Measurements from ENCODE around the gene PLIN1. TPM values are rescaled to one million over a fixed set of nuclear protein-coding genes. Genes with fewer than 3 reads are reported as not detected.

Gene PLIN1, protein sequence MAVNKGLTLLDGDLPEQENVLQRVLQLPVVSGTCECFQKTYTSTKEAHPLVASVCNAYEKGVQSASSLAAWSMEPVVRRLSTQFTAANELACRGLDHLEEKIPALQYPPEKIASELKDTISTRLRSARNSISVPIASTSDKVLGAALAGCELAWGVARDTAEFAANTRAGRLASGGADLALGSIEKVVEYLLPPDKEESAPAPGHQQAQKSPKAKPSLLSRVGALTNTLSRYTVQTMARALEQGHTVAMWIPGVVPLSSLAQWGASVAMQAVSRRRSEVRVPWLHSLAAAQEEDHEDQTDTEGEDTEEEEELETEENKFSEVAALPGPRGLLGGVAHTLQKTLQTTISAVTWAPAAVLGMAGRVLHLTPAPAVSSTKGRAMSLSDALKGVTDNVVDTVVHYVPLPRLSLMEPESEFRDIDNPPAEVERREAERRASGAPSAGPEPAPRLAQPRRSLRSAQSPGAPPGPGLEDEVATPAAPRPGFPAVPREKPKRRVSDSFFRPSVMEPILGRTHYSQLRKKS
- total RNA-seq: 10 to 100 TPM in 3 of 4 donors, 1 to 10 TPM in 1; 5.9 to 30.9 (median 15.0) TPM

DNA sequence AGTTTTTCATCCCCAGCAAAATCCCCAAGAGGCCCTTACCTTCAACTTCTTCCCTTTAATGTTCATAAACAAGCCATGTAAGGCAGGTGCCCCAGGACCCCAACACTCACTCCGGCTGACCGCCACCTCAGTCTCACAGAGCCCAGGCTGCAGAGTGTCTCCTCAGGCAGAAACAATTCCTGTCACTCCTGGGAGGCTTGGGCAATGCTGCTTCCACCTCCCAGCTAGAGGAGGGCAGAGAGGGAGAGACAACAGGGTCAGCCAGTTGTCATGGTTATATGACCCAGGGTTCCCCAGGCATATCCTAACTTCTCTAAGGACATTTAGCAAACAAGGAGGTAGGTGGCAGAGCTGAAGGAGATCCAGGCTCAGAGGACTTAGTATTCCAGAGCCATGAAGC lies at the start of gene PLIN1:
Gene PLIN1 (minus strand): TSS at position 156 of the 400 bp plus-strand sequence. CDS start 1,878 bp downstream, outside the sequence.
- no peak within 1 kb of the TSS for H3K4me3 ChIP-seq (ENCODE audit: low read depth, poor library complexity, severe bottlenecking)
- intact Hi-C loops (cut with DNase I; ENCODE audit: low total_unique reads): no loop called here
- no peak for DNase-seq (ENCODE audit: low spot score in 2 of 2)
- TF ChIP-seq, protein P1, sequence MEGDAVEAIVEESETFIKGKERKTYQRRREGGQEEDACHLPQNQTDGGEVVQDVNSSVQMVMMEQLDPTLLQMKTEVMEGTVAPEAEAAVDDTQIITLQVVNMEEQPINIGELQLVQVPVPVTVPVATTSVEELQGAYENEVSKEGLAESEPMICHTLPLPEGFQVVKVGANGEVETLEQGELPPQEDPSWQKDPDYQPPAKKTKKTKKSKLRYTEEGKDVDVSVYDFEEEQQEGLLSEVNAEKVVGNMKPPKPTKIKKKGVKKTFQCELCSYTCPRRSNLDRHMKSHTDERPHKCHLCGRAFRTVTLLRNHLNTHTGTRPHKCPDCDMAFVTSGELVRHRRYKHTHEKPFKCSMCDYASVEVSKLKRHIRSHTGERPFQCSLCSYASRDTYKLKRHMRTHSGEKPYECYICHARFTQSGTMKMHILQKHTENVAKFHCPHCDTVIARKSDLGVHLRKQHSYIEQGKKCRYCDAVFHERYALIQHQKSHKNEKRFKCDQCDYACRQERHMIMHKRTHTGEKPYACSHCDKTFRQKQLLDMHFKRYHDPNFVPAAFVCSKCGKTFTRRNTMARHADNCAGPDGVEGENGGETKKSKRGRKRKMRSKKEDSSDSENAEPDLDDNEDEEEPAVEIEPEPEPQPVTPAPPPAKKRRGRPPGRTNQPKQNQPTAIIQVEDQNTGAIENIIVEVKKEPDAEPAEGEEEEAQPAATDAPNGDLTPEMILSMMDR (IDR thresholded peaks at IDR 0.05): no peak
- WGBS, 2 donors: 93% methylated on average over 2 of the region's 2 CpGs

DNA sequence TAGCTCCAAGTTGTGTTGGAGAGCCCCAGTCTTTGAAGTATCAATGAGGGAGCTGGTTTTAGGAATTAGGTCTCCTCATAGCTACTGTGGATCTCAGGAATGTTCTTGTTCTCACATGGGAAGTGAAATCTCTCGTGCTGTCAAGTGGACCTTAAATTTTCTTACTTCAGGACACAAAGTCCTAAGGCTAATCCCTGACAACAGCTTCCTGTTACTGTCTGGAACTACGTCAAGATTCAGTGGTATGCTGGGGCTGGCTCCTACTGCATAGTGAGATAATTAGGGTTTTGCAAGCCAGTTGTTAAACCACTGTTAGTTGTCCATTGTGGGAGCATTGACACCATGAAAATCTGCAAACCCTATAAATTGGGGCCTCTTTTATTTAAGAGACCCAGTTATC lies 49.1 kb upstream of the PLIN1 start:
- intact Hi-C loops (cut with DNase I; ENCODE audit: low total_unique reads): no loop called here
- H3K4me3 ChIP-seq (ENCODE audit: low read depth, poor library complexity, severe bottlenecking): no peak overlapping the region
- TF ChIP-seq, protein P1 (IDR thresholded peaks at IDR 0.05): no peak
- no peak for TF ChIP-seq POLR2A (IDR thresholded peaks at IDR 0.05)
- DNase-seq (ENCODE audit: low spot score in 2 of 2): no peak
- WGBS, 2 donors: 31 to 34% methylated on average over 2 of the region's 2 CpGs

DNA sequence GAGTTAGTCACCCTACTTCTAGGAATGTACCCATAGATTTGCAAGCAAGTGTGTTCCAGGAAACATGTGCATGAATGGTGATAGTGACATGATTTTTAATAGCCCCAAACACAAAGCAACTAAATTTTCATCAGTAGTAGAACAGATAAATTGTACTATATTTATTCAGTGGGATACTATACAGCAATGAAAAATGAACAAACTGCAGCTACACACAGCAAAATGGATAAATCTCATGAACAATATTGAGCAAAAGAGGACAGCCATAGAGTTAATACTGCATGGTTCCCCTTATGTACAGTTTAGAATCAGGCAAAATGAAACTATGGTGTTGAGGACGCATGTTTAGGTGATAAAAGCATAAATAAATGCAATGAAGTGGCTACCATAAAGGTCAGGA lies 45.9 kb upstream of the PLIN1 start:
- 92 to 100% methylated on average over 1 of the region's 1 CpG for WGBS, 2 donors

DNA sequence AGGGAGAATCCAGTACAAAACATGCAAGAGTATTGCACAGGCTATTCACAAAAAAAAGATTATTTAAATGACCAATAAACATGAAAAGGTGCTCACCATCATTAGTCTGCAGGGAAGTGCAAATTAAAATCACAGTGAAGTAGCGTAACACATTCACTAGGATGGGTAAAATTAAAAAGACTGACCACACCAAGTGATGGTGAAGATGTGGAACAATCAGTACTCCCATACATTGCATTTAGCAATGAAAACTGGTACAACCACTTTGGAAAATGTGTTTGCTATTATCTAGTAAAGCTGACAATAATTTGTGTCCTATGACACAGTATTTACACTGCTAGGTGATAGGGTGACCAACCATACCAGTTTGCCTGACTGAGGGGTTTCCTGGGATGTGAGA lies 45.5 kb upstream of the PLIN1 start:
- TF ChIP-seq POLR2A (IDR thresholded peaks at IDR 0.05): no peak
- TF ChIP-seq, protein P1 (IDR thresholded peaks at IDR 0.05): no peak
- no peak overlapping the region for H3K4me3 ChIP-seq (ENCODE audit: low read depth, poor library complexity, severe bottlenecking)
- intact Hi-C loops (cut with DNase I; ENCODE audit: low total_unique reads): no loop called here
- DNase-seq (ENCODE audit: low spot score in 2 of 2): no peak
- WGBS, 2 donors: 94% methylated on average over 1 of the region's 1 CpG

More for the DNA sequence above, 45.9 kb upstream of the PLIN1 start:
- TF ChIP-seq, protein P1 (IDR thresholded peaks at IDR 0.05): no peak
- TF ChIP-seq POLR2A (IDR thresholded peaks at IDR 0.05): no peak
- DNase-seq (ENCODE audit: low spot score in 2 of 2): no peak
- no peak overlapping the region for H3K4me3 ChIP-seq (ENCODE audit: low read depth, poor library complexity, severe bottlenecking)
- intact Hi-C loops (cut with DNase I; ENCODE audit: low total_unique reads): no loop called here

DNA sequence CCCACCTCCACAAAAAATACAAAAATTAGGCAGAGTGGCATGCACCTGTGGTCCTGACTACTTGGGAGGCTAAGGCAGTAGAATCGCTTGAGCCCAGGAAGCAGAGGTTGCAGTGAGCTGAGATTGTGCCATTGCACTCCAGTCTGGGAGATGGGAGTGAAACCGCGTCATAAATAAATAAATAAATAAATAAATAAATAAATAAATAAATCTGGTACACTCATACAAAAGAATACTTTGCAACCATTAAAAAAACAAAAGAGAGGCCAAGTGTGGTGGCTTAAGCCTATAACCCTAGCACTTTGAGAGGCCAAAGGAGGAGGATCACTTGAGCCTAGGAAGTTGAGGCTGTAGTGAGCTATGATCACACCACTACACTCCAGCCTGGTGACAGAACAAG lies 43.9 kb upstream of the PLIN1 start:
- WGBS, 2 donors: 92 to 95% methylated on average over 3 of the region's 3 CpGs
- no peak overlapping the region for H3K4me3 ChIP-seq (ENCODE audit: low read depth, poor library complexity, severe bottlenecking)
- intact Hi-C loops (cut with DNase I; ENCODE audit: low total_unique reads): no loop called here
- TF ChIP-seq, protein P1 (IDR thresholded peaks at IDR 0.05): no peak
- TF ChIP-seq POLR2A (IDR thresholded peaks at IDR 0.05): no peak
- DNase-seq (ENCODE audit: low spot score in 2 of 2): no peak

All from lower leg skin (tissue), 4 donors.